K562 (cell line): Measurements from ENCODE around the gene GALNT17. TPM values are rescaled to one million over a fixed set of nuclear protein-coding genes. Genes with fewer than 3 reads are reported as not detected.

Experiments used
- ATAC-seq: fragments of 200-7000 bp; cut with Tn5 transposase; 3 replicates; pipeline ENCODE4 v1.9.1; 2020; ENCODE audit warnings: moderate library complexity
- BruUV-seq: library from RNA; stranded (reverse); fragments of 400-500 nt; replicated peaks from 2 replicates; lab custom pipeline; 2021; lab: Mats Ljungman, UMichigan
- CTCF ChIA-PET: fragments of 300-600 bp; formaldehyde crosslinking; extraction: SDS; loops from one replicate; lab custom pipeline; 2021; ENCODE audit warnings: low intra/inter-chr PET ratio; lab: Yijun Ruan, JAX
- POLR2A ChIA-PET: fragments of 300-600, 350-650 bp; sonication (Branson Sonifier 250); formaldehyde crosslinking; extraction: SDS; loops from one replicate; lab custom pipeline; 2021; ENCODE audit warnings: antibody characterized with exemption, inconsistent platforms; lab: Yijun Ruan, JAX
- DNase-seq, 4 experiments: peaks; one replicate each; pipeline versions ENCODE4 v3.0.0 to v3.0.0-alpha.2; 2011 to 2018; ENCODE audit warnings: low spot score in 3 of 4, mixed read lengths in 3 of 4; ENCODE audit errors: extremely low read depth in 1 of 4
- FAIRE-seq: peaks from 2 replicates; lab custom pipeline; 2011; peaks lifted over from hg19 to GRCh38; lab: Jason Lieb, UNC
- H2AFZ ChIP-seq: 2 replicates; pipeline ENCODE4 v1.6.0; 2011; ENCODE audit warnings: low read depth, low read length, control low read depth, inconsistent platforms
- H3K27ac ChIP-seq: fragments of 200-600 bp; 3 replicates; pipeline ENCODE4 v1.8.0; 2011; ENCODE audit warnings: low read depth, mild to moderate bottlenecking, control low read depth, inconsistent platforms, low read length, moderate library complexity, mixed read lengths; ENCODE audit errors: extremely low read depth
- H3K27me3 ChIP-seq, 2 experiments: fragments of 300-600 bp in 1 of 2; 2 replicates in 1 of 2; 3 replicates in 1 of 2; pipeline versions ENCODE4 v1.6.0 to v1.8.0; 2011; ENCODE audit warnings: inconsistent platforms in 2 of 2, low read length in 2 of 2, mild to moderate bottlenecking in 1 of 2, mixed read lengths in 1 of 2, moderate library complexity in 1 of 2; ENCODE audit not compliant: control insufficient read depth in 2 of 2, insufficient read depth in 2 of 2
- H3K36me3 ChIP-seq: fragments of 300-600 bp; 3 replicates; pipeline ENCODE4 v1.8.0; 2011; ENCODE audit warnings: mild to moderate bottlenecking, low read length, inconsistent platforms; ENCODE audit not compliant: control insufficient read depth, insufficient read depth
- H3K4me1 ChIP-seq, 2 experiments: fragments of 200-600 bp in 1 of 2; replicated peaks in 1 of 2; 2 replicates in 1 of 2; 3 replicates in 1 of 2; pipeline versions ENCODE4 v1.5.1 to v1.8.0; 2011; ENCODE audit warnings: inconsistent platforms in 2 of 2, low read length in 2 of 2, mild to moderate bottlenecking in 1 of 2, mixed read lengths in 1 of 2, moderate library complexity in 1 of 2; ENCODE audit not compliant: control insufficient read depth in 2 of 2, insufficient read depth in 2 of 2
- H3K4me2 ChIP-seq: 2 replicates; pipeline ENCODE4 v1.6.1; 2011; ENCODE audit warnings: low read length, control low read depth, inconsistent platforms, mixed read lengths; ENCODE audit not compliant: insufficient read depth
- H3K4me3 ChIP-seq: fragments of 200-600 bp; sonication (generic), shearing (Covaris generic); 2 replicates; pipeline ENCODE4 v1.5.1; 2016; ENCODE audit warnings: control low read depth, inconsistent platforms
- H3K79me2 ChIP-seq: fragments of 200-600 bp; 3 replicates; pipeline ENCODE4 v1.8.0; 2011; ENCODE audit warnings: low read length, inconsistent platforms; ENCODE audit not compliant: control insufficient read depth, insufficient read depth
- H3K9ac ChIP-seq, 2 experiments: 2 replicates each; pipeline versions ENCODE4 v1.6.0 to v1.6.1; 2011; ENCODE audit warnings: low read depth in 2 of 2, low read length in 2 of 2, control low read depth in 1 of 2, inconsistent platforms in 1 of 2, mild to moderate bottlenecking in 1 of 2, mixed read lengths in 1 of 2; ENCODE audit not compliant: insufficient read depth in 1 of 2
- H3K9me1 ChIP-seq: one replicate; pipeline ENCODE4 v1.6.0; 2011; ENCODE audit warnings: inconsistent platforms, mild to moderate bottlenecking, low read length, moderate library complexity; ENCODE audit not compliant: control insufficient read depth, insufficient read depth
- H3K9me3 ChIP-seq: replicated peaks from 2 replicates; pipeline ENCODE4 v1.5.1; 2011; ENCODE audit warnings: low read depth, low read length, inconsistent platforms; ENCODE audit not compliant: control insufficient read depth, insufficient read depth
- H4K20me1 ChIP-seq: replicated peaks from 2 replicates; pipeline ENCODE4 v1.6.1; 2011; ENCODE audit warnings: low read length, inconsistent platforms, mixed read lengths; ENCODE audit not compliant: control insufficient read depth, insufficient read depth
- FOXA1 ChIP-seq: fragments of 450-650 bp; IDR thresholded peaks from 2 replicates; pipeline ENCODE4 v1.6.1; 2016; ENCODE audit warnings: mild to moderate bottlenecking, borderline replicate concordance
- IFI16 ChIP-seq: fragments of 250-450 bp; sonication (Bioruptor Pico); IDR thresholded peaks from 2 replicates; pipeline ENCODE4 v2.1.2; 2022; ENCODE audit warnings: mild to moderate bottlenecking, inconsistent platforms
- SMAD1 ChIP-seq: fragments of 150-350 bp; IDR thresholded peaks from 2 replicates; pipeline ENCODE4 v1.6.1; 2014; ENCODE audit warnings: low read length, low read depth; ENCODE audit not compliant: partially characterized antibody
- SRSF3 ChIP-seq: fragments of 200-400 bp; formaldehyde crosslinking; IDR thresholded peaks from 2 replicates; pipeline ENCODE4 v1.6.1; 2016; ENCODE audit warnings: mild to moderate bottlenecking, low read length, moderate library complexity; ENCODE audit not compliant: insufficient read depth
- TBP ChIP-seq: optimal IDR thresholded peaks from 2 replicates; pipeline ENCODE3; 2011; ENCODE audit warnings: low read depth, low read length, improper control_type of control experiment
- ZNF282 ChIP-seq: sonication (generic); formaldehyde crosslinking; IDR thresholded peaks from 2 replicates; pipeline ENCODE4 v1.8.1; 2023; ENCODE audit warnings: missing genetic modification reagents
- WGBS: fragments of 100-300 bp; shearing (Covaris generic); methylation state at CpG from one replicate; pipeline ENCODE4 v1.1.6; 2016; ENCODE audit warnings: low coverage, mixed read lengths; ENCODE audit not compliant: insufficient coverage; ENCODE audit errors: missing lambda C conversion rate; 5-methylcytosine and 5-hydroxymethylcytosine counted together
- in situ Hi-C: fragments of 300-500 bp; cut with MboI; formaldehyde crosslinking; loops from 4 replicates; pipeline ENCODE4 v1.15.0; 2018; ENCODE audit warnings: inconsistent platforms, mixed read lengths
- intact Hi-C: fragments of 100-400 bp; cut with micrococcal nuclease; formaldehyde crosslinking; loops from 2 replicates; pipeline ENCODE4 v1.14.2; 2022
- polyA plus RNA-seq, 8 experiments: library from polyadenylated mRNA; depleted of rRNA in 4 of 8; stranded (reverse) in 5 of 8; unstranded in 3 of 8; fragments of >200 nt; fragmentation: Nextera tagmentation in 2 of 8; fragmentation: Illumina TruSeq in 1 of 8; extraction: Ambion mirVana in 2 of 8; extraction: Trizol in 1 of 8; gene quantifications; 2 replicates each; pipeline versions ENCODE4 v1.2.1 to v1.2.3, GENCODE V29; 2011 to 2014; ENCODE audit warnings: inconsistent platforms in 1 of 8, missing spikeins in 1 of 8
- total RNA-seq, 7 experiments: library from RNA; depleted of rRNA in 6 of 7; stranded (reverse); fragments of >200 nt in 6 of 7; fragmentation: Illumina TruSeq in 2 of 7; extraction: Trizol in 2 of 7; gene quantifications; 2 replicates each; pipeline versions ENCODE4 v1.2.1 to v1.2.3, GENCODE V29; 2011 to 2021; ENCODE audit warnings: low replicate concordance in 1 of 7
- TF ChIP-seq, protein P1 (sequence below): fragments of 450-650 bp; formaldehyde crosslinking; conservative IDR thresholded peaks from 2 replicates; pipeline ENCODE4 v1.4.0; 2022; ENCODE audit warnings: mild to moderate bottlenecking, missing genetic modification characterization
- TF ChIP-seq, protein P2 (sequence below): sonication (generic); formaldehyde crosslinking; IDR thresholded peaks from 2 replicates; pipeline ENCODE4 v1.8.0; 2022; ENCODE audit warnings: missing genetic modification reagents, mild to moderate bottlenecking, borderline replicate concordance

The GALNT17 gene
- total and polyA plus RNA-seq, 9 of the 15 experiments (the other 6 are each of a cell fraction or from before 2014, with no cell fraction given): not detected

DNA sequence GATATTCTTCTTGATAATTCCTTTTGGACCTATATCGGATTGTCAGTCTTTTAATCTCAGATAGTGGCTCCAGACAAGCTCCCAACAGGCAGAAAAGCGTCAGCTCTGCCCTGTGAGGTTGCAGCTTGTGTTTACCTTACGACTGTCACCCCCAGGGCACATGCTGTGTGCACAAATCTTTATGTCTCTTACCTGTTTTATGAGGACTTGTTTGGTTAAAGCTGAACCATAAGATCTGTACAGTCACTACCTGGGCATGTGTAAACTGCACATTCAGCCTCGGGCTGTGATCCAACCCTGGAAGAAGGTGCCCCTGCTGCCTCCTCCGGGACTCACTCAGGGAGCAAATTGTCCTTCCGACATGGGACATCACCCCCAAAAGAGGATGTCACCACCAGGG, 119.8 kb downstream of the GALNT17 start:
- intact Hi-C loops (no loop called here), in situ Hi-C loops (no loop called here)
- no peak for FAIRE-seq
- H3K9me1 ChIP-seq: no peaks in the 10 kb centered on the region
- BruUV-seq: no TSS peak
- H4K20me1 ChIP-seq: no peaks in the 10 kb centered on the region
- no peaks in the 10 kb centered on the region for H3K79me2 ChIP-seq
- H2AFZ ChIP-seq: no peak overlapping the region
- DNase-seq: no peak
- POLR2A ChIA-PET: no interaction called here
- H3K4me3 ChIP-seq: no peak overlapping the region
- TF ChIP-seq FOXA1 (no peak), TBP (no peak), ZNF282 (CRISPR knock-in tag) (no peak), SRSF3 (no peak), IFI16 (CRISPR knock-in tag) (no peak), SMAD1 (no peak)
- TF ChIP-seq, protein P1, sequence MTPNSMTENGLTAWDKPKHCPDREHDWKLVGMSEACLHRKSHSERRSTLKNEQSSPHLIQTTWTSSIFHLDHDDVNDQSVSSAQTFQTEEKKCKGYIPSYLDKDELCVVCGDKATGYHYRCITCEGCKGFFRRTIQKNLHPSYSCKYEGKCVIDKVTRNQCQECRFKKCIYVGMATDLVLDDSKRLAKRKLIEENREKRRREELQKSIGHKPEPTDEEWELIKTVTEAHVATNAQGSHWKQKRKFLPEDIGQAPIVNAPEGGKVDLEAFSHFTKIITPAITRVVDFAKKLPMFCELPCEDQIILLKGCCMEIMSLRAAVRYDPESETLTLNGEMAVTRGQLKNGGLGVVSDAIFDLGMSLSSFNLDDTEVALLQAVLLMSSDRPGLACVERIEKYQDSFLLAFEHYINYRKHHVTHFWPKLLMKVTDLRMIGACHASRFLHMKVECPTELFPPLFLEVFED: no peak
- TF ChIP-seq, protein P2, sequence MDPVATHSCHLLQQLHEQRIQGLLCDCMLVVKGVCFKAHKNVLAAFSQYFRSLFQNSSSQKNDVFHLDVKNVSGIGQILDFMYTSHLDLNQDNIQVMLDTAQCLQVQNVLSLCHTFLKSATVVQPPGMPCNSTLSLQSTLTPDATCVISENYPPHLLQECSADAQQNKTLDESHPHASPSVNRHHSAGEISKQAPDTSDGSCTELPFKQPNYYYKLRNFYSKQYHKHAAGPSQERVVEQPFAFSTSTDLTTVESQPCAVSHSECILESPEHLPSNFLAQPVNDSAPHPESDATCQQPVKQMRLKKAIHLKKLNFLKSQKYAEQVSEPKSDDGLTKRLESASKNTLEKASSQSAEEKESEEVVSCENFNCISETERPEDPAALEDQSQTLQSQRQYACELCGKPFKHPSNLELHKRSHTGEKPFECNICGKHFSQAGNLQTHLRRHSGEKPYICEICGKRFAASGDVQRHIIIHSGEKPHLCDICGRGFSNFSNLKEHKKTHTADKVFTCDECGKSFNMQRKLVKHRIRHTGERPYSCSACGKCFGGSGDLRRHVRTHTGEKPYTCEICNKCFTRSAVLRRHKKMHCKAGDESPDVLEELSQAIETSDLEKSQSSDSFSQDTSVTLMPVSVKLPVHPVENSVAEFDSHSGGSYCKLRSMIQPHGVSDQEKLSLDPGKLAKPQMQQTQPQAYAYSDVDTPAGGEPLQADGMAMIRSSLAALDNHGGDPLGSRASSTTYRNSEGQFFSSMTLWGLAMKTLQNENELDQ: no peak
- H3K27me3 ChIP-seq: no peaks in the 10 kb centered on the region
- H3K9ac ChIP-seq: no peak overlapping the region
- 0% methylated on average over 6 of the region's 6 CpGs for WGBS
- ATAC-seq: no peak
- H3K36me3 ChIP-seq: no peaks in the 10 kb centered on the region
- H3K4me2 ChIP-seq: no peak overlapping the region
- H3K4me1 ChIP-seq: no peaks in the 10 kb centered on the region
- no peak overlapping the region for H3K27ac ChIP-seq
- CTCF ChIA-PET: no interaction called here
- no peaks in the 10 kb centered on the region; the same call in 1 of the 2 replicates for H3K9me3 ChIP-seq
